ENCODE measurements around the gene ECSCR. TPM values are rescaled to one million over a fixed set of nuclear protein-coding genes. Genes with fewer than 3 reads are reported as not detected.
"Not testable (repeated sequence)": the region's sequence is repeated elsewhere in the genome, so short reads cannot be mapped to it uniquely, and the experiment has no call there.

The ECSCR gene
- total RNA-seq, 2 experiments from 2014 or later: not detected

DNA sequence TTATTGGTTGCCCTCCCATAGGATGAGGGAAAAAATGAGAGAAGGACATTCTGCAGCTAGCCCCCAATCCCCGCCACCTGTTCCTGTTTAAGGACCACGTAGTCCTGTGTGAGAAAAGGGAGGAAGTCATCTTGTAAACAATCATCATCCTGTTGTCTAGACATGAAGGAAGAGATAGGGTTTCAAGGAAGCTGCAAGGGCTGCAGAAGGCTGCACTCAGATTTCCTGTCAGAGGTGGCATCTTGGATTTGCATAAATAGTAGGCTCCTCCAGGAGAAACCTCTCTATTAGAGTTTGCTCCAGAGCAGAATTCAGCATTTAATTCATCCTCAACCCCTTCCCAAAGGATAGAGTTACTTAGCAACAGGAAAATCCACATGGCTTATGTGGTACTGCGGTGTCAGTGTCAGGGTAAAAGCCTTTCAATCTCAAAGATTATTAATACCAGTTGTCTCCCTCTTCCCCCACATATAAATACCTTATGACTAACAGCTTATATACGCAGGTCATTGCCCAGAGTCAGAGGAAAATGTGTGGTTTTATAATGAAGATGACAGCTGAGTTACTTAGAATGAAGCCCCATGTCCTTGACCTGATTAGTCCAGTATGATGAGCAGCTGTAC lies 18.6 kb downstream of the ECSCR start:
- no peaks in the 10 kb centered on the region for H3K36me3 Mint-ChIP-seq (ENCODE audit: low read depth)
- H3K27ac Mint-ChIP-seq: peak overlapping the region; percentile 44
- DNase-seq (no peak), ATAC-seq (no peak)
- H3K27me3 Mint-ChIP-seq (ENCODE audit: low read depth): peaks cover 21% of the 10 kb centered on the region
- ChIA-PET POLR2A (interaction anchor here (1.0 kb wide), 1 partner anchor 12 kb away, joined by 4 read pairs; no protein-coding TSS in a partner anchor), CTCF (interaction anchor here (0.9 to 2.2 kb wide), 3 partner anchors 12 to 70 kb away, joined by 3 to 8 read pairs (median 7); no protein-coding TSS in a partner anchor)
- peaks cover 66% of the 10 kb centered on the region for H3K4me1 Mint-ChIP-seq (ENCODE audit: low read depth)
- no peak overlapping the region for H3K4me3 Mint-ChIP-seq
- no peaks in the 10 kb centered on the region for H3K9me3 Mint-ChIP-seq (ENCODE audit: insufficient read depth)

DNA sequence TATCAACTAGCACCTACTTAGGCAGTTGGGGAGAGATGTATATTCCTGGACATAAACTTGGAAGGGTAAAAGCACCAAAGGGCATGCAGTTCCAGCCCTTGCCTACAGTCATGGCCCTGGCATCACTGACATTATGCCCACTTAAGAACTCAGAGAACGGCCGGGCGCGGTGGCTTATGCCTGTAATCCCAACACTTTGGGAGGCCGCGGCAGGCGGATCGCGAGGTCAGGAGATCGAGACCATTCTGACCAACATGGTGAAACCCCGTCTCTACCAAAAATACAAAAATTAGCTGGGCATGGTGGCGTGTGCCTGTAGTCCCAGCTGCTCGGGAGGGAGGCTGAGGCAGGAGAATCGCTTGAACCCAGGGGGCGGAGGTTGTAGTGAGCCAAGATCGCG lies 22.1 kb downstream of the ECSCR start:
- H3K9me3 Mint-ChIP-seq (ENCODE audit: insufficient read depth); ATAC-seq; DNase-seq; H3K4me3 Mint-ChIP-seq; H3K36me3 Mint-ChIP-seq (ENCODE audit: low read depth); H3K27ac Mint-ChIP-seq: not testable (repeated sequence)
- H3K27me3 Mint-ChIP-seq (ENCODE audit: low read depth): peaks cover 15% of the 10 kb centered on the region
- H3K4me1 Mint-ChIP-seq (ENCODE audit: low read depth): peaks cover 51% of the 10 kb centered on the region
- CTCF ChIA-PET: interaction anchor here (1.4 to 1.7 kb wide), 2 partner anchors 73 to 335 kb away, joined by 3 to 6 read pairs; no protein-coding TSS in a partner anchor
- POLR2A ChIA-PET: interaction anchor here (1.0 to 1.4 kb wide), 3 partner anchors 7 to 43 kb away, joined by 3 to 4 read pairs (median 3); partner anchors contain the start of gene STING1

DNA sequence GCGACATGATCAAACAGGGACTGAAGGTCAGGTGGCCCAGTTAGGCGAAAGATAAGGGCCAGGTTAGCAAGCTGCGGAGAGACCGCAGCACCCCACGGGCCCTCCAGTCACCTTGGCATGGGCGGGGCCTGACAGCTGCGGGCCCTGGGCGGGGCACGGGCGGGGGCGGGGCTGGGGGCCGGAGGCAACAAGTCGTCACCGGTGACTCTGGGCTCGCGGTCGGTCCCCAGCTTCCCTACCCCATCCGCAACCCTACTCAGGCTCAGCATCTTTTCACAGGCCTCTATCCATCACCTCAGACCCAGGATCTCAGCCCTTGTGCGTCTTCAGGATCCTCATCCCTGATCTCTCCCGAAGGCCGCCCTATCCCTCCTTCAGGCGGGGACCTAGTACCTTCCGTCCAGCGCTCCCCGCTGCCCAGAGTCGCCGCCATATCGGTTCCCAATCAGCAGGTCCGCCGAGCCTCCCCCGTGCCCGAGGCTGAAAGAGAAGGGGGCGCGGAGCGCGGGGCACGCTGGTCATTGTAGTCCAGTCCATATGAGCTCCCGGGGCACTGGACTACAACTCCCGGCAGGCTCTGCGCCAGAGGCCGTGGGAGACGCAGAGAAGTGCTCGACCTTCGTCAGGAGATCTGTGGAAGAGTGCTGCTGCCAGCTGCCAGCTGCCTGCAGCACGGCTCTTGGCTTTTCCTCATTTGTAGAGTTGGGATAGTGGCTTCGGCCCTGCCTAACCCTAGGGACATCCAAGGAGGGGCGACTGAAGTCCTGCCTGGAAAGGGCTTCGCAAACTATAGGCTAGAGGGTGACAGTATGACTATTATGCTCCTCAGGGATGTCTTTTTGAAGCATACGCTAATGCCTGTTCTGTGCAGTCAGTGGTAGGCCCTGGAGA lies 23.3 kb downstream of the ECSCR start, which contains the start of gene DNAJC18:
Gene DNAJC18 (minus strand): TSS at position 513 of the 891 bp plus-strand sequence. CDS start 80 bp downstream, at position 433.
- peaks cover 14% of the 10 kb centered on the region for H3K27me3 Mint-ChIP-seq (ENCODE audit: low read depth)
- H3K9me3 Mint-ChIP-seq (ENCODE audit: insufficient read depth): no peaks in the 10 kb centered on the region
- POLR2A ChIA-PET: interaction anchor here (0.6 to 1.4 kb wide), 8 partner anchors 8 to 188 kb away, joined by 3 to 5 read pairs (median 3); partner anchors contain the start of genes STING1 and UBE2D2

DNA sequence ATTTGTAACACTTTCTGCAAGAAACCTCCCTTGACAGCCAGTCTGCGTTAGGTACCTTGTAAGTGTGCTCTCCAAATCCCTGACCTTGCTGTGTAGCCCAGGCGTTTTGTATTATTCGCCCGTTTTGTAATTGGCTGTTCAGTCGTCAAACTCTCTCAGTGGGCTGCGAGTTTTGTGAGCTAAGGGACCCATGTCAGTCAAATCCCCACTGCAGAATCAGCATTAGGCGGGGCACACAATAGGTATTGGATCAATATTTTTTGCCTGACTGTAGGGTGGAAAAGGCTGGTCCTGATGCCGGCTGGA lies 23.9 kb downstream of the ECSCR start:
- Mint-ChIP-seq H3K27ac (peak overlapping the region; percentile 98), H3K36me3 (ENCODE audit: low read depth) (peaks cover 2% of the 10 kb centered on the region), H3K4me1 (ENCODE audit: low read depth) (peaks cover 44% of the 10 kb centered on the region), H3K4me3 (peak overlapping the region; percentile 97), H3K27me3 (ENCODE audit: low read depth) (peaks cover 14% of the 10 kb centered on the region), H3K9me3 (ENCODE audit: insufficient read depth) (no peaks in the 10 kb centered on the region)
- no peak for ATAC-seq
- no peak for DNase-seq
- ChIA-PET POLR2A (interaction anchor here (0.6 to 1.3 kb wide), 5 partner anchors 19 to 188 kb away, joined by 3 to 5 read pairs (median 3); partner anchors contain the start of genes STING1 and UBE2D2), CTCF (interaction anchor here (0.8 to 2.6 kb wide), 4 partner anchors 14 to 29 kb away, joined by 3 to 18 read pairs (median 3); no protein-coding TSS in a partner anchor)

More for the DNA sequence above, 23.3 kb downstream of the ECSCR start, which contains the start of gene DNAJC18:
- Mint-ChIP-seq H3K4me3 (peak within 1 kb of the TSS; percentile 97), H3K4me1 (ENCODE audit: low read depth) (peaks cover 50% of the 10 kb centered on the region), H3K27ac (peak within 1 kb of the TSS; percentile 98), H3K36me3 (ENCODE audit: low read depth) (no peaks in the 10 kb centered on the region)
- CTCF ChIA-PET: interaction anchor here (0.8 to 2.6 kb wide), 5 partner anchors 15 to 336 kb away, joined by 3 to 18 read pairs (median 3); no protein-coding TSS in a partner anchor
- peak; percentile 93 for ATAC-seq
- DNase-seq: peak; percentile 91

DNA sequence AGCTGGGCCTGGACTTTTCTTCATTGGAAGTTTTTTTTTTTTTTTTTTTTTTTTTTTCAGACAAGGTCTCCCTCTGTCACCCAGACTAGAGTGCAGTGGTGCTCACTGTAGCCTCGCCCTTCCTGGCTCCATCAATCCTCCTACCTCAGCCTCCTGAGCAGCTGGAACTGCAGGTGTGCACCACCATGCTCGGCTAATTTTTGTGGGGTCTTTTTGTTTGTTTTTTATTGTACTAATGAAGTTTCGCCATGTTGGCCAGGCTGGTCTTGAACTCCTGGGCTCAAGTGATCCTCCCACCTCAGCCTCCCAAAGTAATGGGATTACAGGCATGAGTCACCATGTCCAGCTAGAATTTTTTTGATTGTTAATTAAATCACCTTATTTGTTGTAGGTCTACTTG lies 26.9 kb downstream of the ECSCR start:
- H3K9me3 Mint-ChIP-seq (ENCODE audit: insufficient read depth): no peaks in the 10 kb centered on the region
- H3K36me3 Mint-ChIP-seq (ENCODE audit: low read depth): peaks cover 2% of the 10 kb centered on the region
- H3K4me1 Mint-ChIP-seq (ENCODE audit: low read depth): peaks cover 21% of the 10 kb centered on the region
- no peaks in the 10 kb centered on the region for H3K27me3 Mint-ChIP-seq (ENCODE audit: low read depth)
- H3K4me3 Mint-ChIP-seq: no peak overlapping the region
- ATAC-seq: no peak
- H3K27ac Mint-ChIP-seq: no peak overlapping the region
- POLR2A ChIA-PET: interaction anchor here (1.0 kb wide), 1 partner anchor 24 kb away, joined by 4 read pairs; no protein-coding TSS in a partner anchor
- DNase-seq: no peak
- CTCF ChIA-PET: interaction anchor here (0.6 to 2.3 kb wide), 3 partner anchors 14 to 410 kb away, joined by 3 to 28 read pairs (median 3); no protein-coding TSS in a partner anchor

DNA sequence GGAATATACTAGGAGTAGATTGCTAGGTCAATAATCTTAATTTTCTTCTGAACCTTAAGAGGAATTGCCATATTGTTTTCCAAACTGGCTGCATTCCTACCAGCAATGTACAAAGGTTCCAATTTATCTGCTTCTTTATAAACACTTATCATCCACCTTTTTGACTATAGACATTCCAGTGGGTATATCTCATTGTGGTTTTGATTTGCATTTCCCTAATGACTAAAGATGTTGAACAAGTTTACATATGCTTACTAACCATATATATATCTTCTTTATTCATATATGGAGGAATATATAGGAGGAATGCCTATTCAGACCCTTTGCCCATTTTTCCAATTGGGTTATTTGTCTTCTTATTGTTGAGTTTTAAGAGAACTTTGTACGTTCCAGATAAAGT lies 30.8 kb downstream of the ECSCR start:
- H3K27me3 Mint-ChIP-seq (ENCODE audit: low read depth): no peaks in the 10 kb centered on the region
- no peak overlapping the region for H3K27ac Mint-ChIP-seq
- ChIA-PET POLR2A (no interaction called here), CTCF (interaction anchor here (1.0 to 4.9 kb wide), 2 partner anchors 10 to 81 kb away, joined by 4 to 29 read pairs; no protein-coding TSS in a partner anchor)
- DNase-seq: no peak
- H3K4me1 Mint-ChIP-seq (ENCODE audit: low read depth): peaks cover 8% of the 10 kb centered on the region
- no peak overlapping the region for H3K4me3 Mint-ChIP-seq
- no peak for ATAC-seq
- H3K36me3 Mint-ChIP-seq (ENCODE audit: low read depth): peaks cover 2% of the 10 kb centered on the region
- no peaks in the 10 kb centered on the region for H3K9me3 Mint-ChIP-seq (ENCODE audit: insufficient read depth)

DNA sequence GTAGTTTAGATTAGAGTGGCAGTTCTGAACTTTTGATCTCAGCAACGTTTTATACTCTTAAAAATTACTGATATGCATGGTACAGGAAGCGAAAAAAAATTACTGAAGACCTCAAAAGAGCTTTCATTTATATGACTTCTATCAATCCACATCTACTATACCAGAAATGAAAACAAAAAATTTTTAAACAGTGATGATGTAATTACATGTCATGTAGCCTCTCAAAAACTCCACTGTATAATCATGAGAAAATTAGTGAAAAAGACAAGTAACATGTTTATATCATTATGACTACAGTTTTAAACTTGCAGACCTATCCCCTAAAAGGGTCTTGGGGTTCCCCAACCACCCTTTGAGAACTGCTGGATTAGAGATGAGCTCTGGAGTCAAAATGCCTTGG lies 32.5 kb downstream of the ECSCR start:
- POLR2A ChIA-PET: interaction anchor here (0.6 to 1.4 kb wide), 2 partner anchors 52 to 136 kb away, joined by 3 to 6 read pairs; partner anchors contain the start of gene STING1
- ATAC-seq (no peak), DNase-seq (no peak)
- Mint-ChIP-seq H3K36me3 (ENCODE audit: low read depth) (peaks cover 2% of the 10 kb centered on the region), H3K27me3 (ENCODE audit: low read depth) (no peaks in the 10 kb centered on the region), H3K4me1 (ENCODE audit: low read depth) (peaks cover 8% of the 10 kb centered on the region), H3K27ac (no peak overlapping the region), H3K9me3 (ENCODE audit: insufficient read depth) (no peaks in the 10 kb centered on the region), H3K4me3 (no peak overlapping the region)
- CTCF ChIA-PET: interaction anchor here (0.9 to 4.9 kb wide), 3 partner anchors 8 to 87 kb away, joined by 5 to 29 read pairs (median 7); no protein-coding TSS in a partner anchor

DNA sequence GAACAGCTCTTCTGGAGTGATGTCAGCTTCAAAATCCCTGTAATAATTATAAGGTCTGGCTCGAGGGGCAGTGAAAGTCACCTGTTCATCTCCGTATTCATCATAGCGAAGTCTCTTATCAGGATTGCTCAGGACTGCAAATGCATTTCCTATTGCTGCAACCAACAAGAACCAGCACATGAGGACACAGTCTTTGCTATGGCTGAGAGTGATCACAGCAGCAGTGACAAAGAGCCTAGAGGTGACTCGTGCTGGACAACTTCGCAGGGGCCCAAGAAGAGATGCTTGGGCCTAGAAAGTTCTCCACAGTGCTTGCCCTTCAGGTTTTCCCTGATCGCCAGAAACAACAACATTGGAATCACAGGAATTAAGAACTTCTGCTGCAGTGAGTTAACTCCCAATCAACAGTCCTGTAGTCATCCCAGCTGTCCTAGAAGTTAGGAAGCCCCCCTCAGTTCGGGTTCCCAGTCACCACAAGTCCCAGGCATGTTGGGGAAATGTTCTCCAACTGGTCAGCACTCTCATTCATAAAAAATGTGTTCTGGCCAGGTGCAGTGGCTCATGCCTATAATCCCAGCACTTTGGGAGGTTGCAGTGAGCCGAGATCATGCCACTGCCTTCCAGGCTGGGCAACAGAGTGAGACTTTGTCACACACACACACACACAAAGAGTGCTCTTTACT lies 36.2 kb downstream of the ECSCR start:
- ATAC-seq: no peak
- peaks cover 11% of the 10 kb centered on the region for H3K36me3 Mint-ChIP-seq (ENCODE audit: low read depth)
- POLR2A ChIA-PET: interaction anchor here (1.0 to 1.2 kb wide), 2 partner anchors 10 to 89 kb away, joined by 3 to 4 read pairs; no protein-coding TSS in a partner anchor

DNA sequence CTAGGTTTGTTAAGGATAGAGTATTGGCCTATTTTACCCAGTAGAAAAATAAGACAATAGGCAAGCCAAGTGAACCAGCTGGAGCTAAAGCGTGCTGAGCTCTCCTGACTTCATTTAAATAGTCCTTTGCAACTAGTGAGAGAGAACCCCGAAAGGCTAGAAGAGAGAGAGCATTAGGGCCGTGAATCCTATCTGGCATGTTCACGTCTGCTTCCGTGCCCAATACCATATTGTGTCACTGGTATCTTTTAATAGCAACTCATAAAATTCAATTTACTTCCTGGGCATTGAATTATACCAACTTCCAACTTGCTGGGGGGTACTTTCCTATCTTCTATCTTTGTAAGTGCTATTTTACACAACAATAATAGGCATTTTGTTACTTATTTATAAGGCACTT lies 37.0 kb downstream of the ECSCR start:
- ChIA-PET CTCF (interaction anchor here (1.0 to 18.4 kb wide), 3 partner anchors 11 to 202 kb away, joined by 3 to 538 read pairs (median 5); no protein-coding TSS in a partner anchor), POLR2A (interaction anchor here (1.0 to 1.2 kb wide), 2 partner anchors 10 to 90 kb away, joined by 3 to 4 read pairs; no protein-coding TSS in a partner anchor)

More for the DNA sequence above, 36.2 kb downstream of the ECSCR start:
- peaks cover 15% of the 10 kb centered on the region for H3K4me1 Mint-ChIP-seq (ENCODE audit: low read depth)
- H3K27me3 Mint-ChIP-seq (ENCODE audit: low read depth): no peaks in the 10 kb centered on the region
- H3K4me3 Mint-ChIP-seq: no peak overlapping the region
- DNase-seq: no peak
- H3K9me3 Mint-ChIP-seq (ENCODE audit: insufficient read depth): no peaks in the 10 kb centered on the region
- CTCF ChIA-PET: interaction anchor here (1.1 to 18.4 kb wide), 2 partner anchors 10 to 90 kb away, joined by 5 to 538 read pairs; no protein-coding TSS in a partner anchor
- H3K27ac Mint-ChIP-seq: no peak overlapping the region

DNA sequence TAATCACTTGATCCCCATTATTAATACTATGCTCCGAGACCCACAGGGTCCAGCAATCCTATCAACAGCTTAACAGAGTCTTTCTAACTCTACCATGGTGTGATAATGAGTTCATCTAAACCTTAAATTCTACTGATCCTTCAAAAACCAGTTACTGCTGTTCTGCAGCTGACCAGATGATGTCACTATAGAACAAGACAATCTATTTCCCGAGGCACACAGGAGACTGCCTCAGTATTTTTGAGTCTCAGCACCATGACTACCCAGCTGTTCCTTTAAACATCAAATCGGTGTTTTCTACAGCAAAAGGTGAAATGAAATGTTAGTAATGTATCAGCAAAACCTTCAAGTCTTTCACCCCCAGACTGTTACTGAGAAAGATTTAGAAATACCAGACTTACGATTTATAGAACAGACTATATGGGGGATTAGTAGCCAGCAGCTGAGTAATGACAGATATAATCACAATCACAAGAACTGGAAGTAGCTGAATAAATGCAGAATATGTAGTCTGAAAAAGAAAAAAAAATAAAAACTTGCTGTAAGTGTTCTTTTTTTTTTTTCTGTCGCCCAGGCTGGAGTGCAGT lies 40.1 kb downstream of the ECSCR start:
- ATAC-seq (peak; percentile 84), DNase-seq (peak; percentile 82)
- Mint-ChIP-seq H3K27ac (no peak overlapping the region), H3K4me1 (ENCODE audit: low read depth) (peaks cover 19% of the 10 kb centered on the region), H3K36me3 (ENCODE audit: low read depth) (peaks cover 16% of the 10 kb centered on the region), H3K4me3 (no peak overlapping the region), H3K27me3 (ENCODE audit: low read depth) (no peaks in the 10 kb centered on the region), H3K9me3 (ENCODE audit: insufficient read depth) (no peaks in the 10 kb centered on the region)
- CTCF ChIA-PET: interaction anchor here (0.6 to 18.4 kb wide), 52 partner anchors 8 to 268 kb away, joined by 3 to 538 read pairs (median 5); partner anchors contain the start of genes CXXC5, DNAJC18, PAIP2 and PROB1
- POLR2A ChIA-PET: interaction anchor here (0.9 to 1.8 kb wide), 5 partner anchors 8 to 139 kb away, joined by 3 to 16 read pairs (median 5); partner anchors contain the start of genes STING1 and UBE2D2

More for the DNA sequence above, 37.0 kb downstream of the ECSCR start:
- no peaks in the 10 kb centered on the region for H3K9me3 Mint-ChIP-seq (ENCODE audit: insufficient read depth)
- H3K4me3 Mint-ChIP-seq: no peak overlapping the region
- H3K4me1 Mint-ChIP-seq (ENCODE audit: low read depth): peaks cover 15% of the 10 kb centered on the region
- H3K27me3 Mint-ChIP-seq (ENCODE audit: low read depth): no peaks in the 10 kb centered on the region
- H3K36me3 Mint-ChIP-seq (ENCODE audit: low read depth): peaks cover 11% of the 10 kb centered on the region
- DNase-seq (no peak), ATAC-seq (no peak)
- no peak overlapping the region for H3K27ac Mint-ChIP-seq

Measured in activated CD8-positive, alpha-beta T cell treated with anti-CD3 and anti-CD28 coated beads, Interleukin-2, amount 10 ng/mL, durations not matched to agents 7 days and 5 days (primary cell).